ENCODE results near the gene KRTAP19-7.

KRTAP19-7 gene

GRCh38 chr21:30582870-30583269 lies 21.8 kb upstream of the KRTAP19-7 start:
- Histone ChIP-seq H3K36me3 (no peaks in the 10 kb centered on the region), H3K9me3 (ENCODE audit: severe bottlenecking) (no peaks in the 10 kb centered on the region)
- TF ChIP-seq CTCF (IDR thresholded peaks at IDR 0.05; ENCODE audit: low read depth, low read length): no peak

GRCh38 chr21:30580132-30580531 lies 19.0 kb upstream of the KRTAP19-7 start:
- no peak overlapping the region for H3K27ac ChIP-seq
- no peak for TF ChIP-seq CTCF (IDR thresholded peaks at IDR 0.05; ENCODE audit: low read depth, low read length)
- no peaks in the 10 kb centered on the region for H3K36me3 ChIP-seq
- H3K4me3 ChIP-seq (ENCODE audit: low read depth, low read length): no peak overlapping the region
- H3K27me3 ChIP-seq (ENCODE audit: insufficient read depth, low read depth, severe bottlenecking): peaks cover 91% of the 10 kb centered on the region
- no peak for DNase-seq
- no peaks in the 10 kb centered on the region for H3K9me3 ChIP-seq (ENCODE audit: severe bottlenecking)

More at GRCh38 chr21:30582870-30583269, 21.8 kb upstream of the KRTAP19-7 start:
- H3K4me3 ChIP-seq (ENCODE audit: low read depth, low read length): no peak overlapping the region
- H3K27ac ChIP-seq: no peak overlapping the region
- no peak for DNase-seq
- H3K27me3 ChIP-seq (ENCODE audit: insufficient read depth, low read depth, severe bottlenecking): peaks cover 80% of the 10 kb centered on the region

GRCh38 chr21:30579346-30579745 lies 18.2 kb upstream of the KRTAP19-7 start:
- H3K27me3 ChIP-seq (ENCODE audit: insufficient read depth, low read depth, severe bottlenecking): peaks cover 92% of the 10 kb centered on the region
- TF ChIP-seq CTCF (IDR thresholded peaks at IDR 0.05; ENCODE audit: low read depth, low read length): no peak
- no peak overlapping the region for H3K27ac ChIP-seq
- H3K4me3 ChIP-seq (ENCODE audit: low read depth, low read length): no peak overlapping the region
- DNase-seq: no peak
- no peaks in the 10 kb centered on the region for H3K9me3 ChIP-seq (ENCODE audit: severe bottlenecking)
- no peaks in the 10 kb centered on the region for H3K36me3 ChIP-seq

GRCh38 chr21:30577766-30578165 lies 16.7 kb upstream of the KRTAP19-7 start:
- Histone ChIP-seq H3K27ac (no peak overlapping the region), H3K9me3 (ENCODE audit: severe bottlenecking) (no peaks in the 10 kb centered on the region), H3K4me3 (ENCODE audit: low read depth, low read length) (no peak overlapping the region), H3K36me3 (no peaks in the 10 kb centered on the region), H3K27me3 (ENCODE audit: insufficient read depth, low read depth, severe bottlenecking) (peaks cover 92% of the 10 kb centered on the region)
- TF ChIP-seq CTCF (IDR thresholded peaks at IDR 0.05; ENCODE audit: low read depth, low read length): no peak
- DNase-seq: no peak

GRCh38 chr21:30567617-30568016 lies 6.5 kb upstream of the KRTAP19-7 start:
- no peak for DNase-seq
- Histone ChIP-seq H3K27ac (no peak overlapping the region), H3K36me3 (no peaks in the 10 kb centered on the region), H3K4me3 (ENCODE audit: low read depth, low read length) (no peak overlapping the region), H3K27me3 (ENCODE audit: insufficient read depth, low read depth, severe bottlenecking) (peaks cover 72% of the 10 kb centered on the region), H3K9me3 (ENCODE audit: severe bottlenecking) (no peaks in the 10 kb centered on the region)
- no peak for TF ChIP-seq CTCF (IDR thresholded peaks at IDR 0.05; ENCODE audit: low read depth, low read length)

GRCh38 chr21:30563630-30564029 lies 2.5 kb upstream of the KRTAP19-7 start:
- no peaks in the 10 kb centered on the region for H3K36me3 ChIP-seq
- no peak overlapping the region for H3K27ac ChIP-seq
- TF ChIP-seq CTCF (IDR thresholded peaks at IDR 0.05; ENCODE audit: low read depth, low read length): no peak
- peaks cover 64% of the 10 kb centered on the region for H3K27me3 ChIP-seq (ENCODE audit: insufficient read depth, low read depth, severe bottlenecking)
- H3K9me3 ChIP-seq (ENCODE audit: severe bottlenecking): no peaks in the 10 kb centered on the region
- H3K4me3 ChIP-seq (ENCODE audit: low read depth, low read length): no peak overlapping the region
- no peak for DNase-seq
